ENCODE results near the gene LRRC75A. TPM values are rescaled to one million over a fixed set of nuclear protein-coding genes. Genes with fewer than 3 reads are reported as not detected.
"Not testable (repeated sequence)": the region's sequence is repeated elsewhere in the genome, so short reads cannot be mapped to it uniquely, and the experiment has no call there.

Gene LRRC75A
- total RNA-seq, 2 donors from 2014 or later = 2.3 to 3.0 TPM

GRCh38 chr17:16440901-16441629 lies 50.9 kb downstream of the LRRC75A start:
- intact Hi-C loops (cut with DNase I) = no loop called here
- no peak for DNase-seq (ENCODE audit: low spot score)

DNA sequence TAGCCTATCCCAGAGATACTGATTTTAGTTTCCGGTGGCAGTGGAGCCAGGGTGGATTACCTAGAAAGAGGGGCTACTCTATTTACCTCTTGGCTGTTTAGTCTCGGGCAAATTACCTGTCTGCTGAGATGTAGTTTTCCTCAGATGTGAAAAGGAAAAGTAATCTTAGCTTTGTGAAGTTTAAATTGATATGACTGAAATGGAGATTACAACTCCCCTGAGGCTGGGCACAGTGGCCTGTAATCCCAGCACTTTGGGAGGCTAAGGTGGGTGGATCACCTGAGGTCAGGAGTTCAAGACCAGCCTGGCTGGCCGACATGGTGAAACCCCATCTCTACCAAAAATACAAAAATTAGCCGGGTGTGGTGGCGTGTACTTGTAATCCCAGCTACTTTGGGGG lies 51.6 kb downstream of the LRRC75A start:
- intact Hi-C loops (cut with DNase I); DNase-seq (ENCODE audit: low spot score): not testable (repeated sequence)

- no peak for DNase-seq (ENCODE audit: low spot score)
- intact Hi-C loops (cut with DNase I) = loop anchor here in 1 of 2 donors (10.0 kb wide), 1 partner anchor 55 kb away; the partner anchor contains the start of gene UBB
Observed at GRCh38 chr17:16439811-16440351, 52.1 kb downstream of the LRRC75A start.

- intact Hi-C loops (cut with DNase I) = loop anchor here in 1 of 2 donors (10.0 kb wide), 1 partner anchor 55 kb away; the partner anchor contains the start of gene UBB
- peak; percentile 78 for DNase-seq (ENCODE audit: low spot score)
Observed at GRCh38 chr17:16439303-16439791, 52.6 kb downstream of the LRRC75A start.

GRCh38 chr17:16438557-16439302 lies 53.3 kb downstream of the LRRC75A start:
- DNase-seq (ENCODE audit: low spot score) = peak; percentile 98
- intact Hi-C loops (cut with DNase I) = loop anchor here in 1 of 2 donors (10.0 kb wide), 1 partner anchor 54 kb away; the partner anchor contains the start of gene UBB

GRCh38 chr17:16438173-16438556 lies 53.8 kb downstream of the LRRC75A start:
- DNase-seq (ENCODE audit: low spot score) = no peak
- intact Hi-C loops (cut with DNase I) = loop anchor here in 1 of 2 donors (10.0 kb wide), 1 partner anchor 53 kb away; the partner anchor contains the start of gene UBB

DNA sequence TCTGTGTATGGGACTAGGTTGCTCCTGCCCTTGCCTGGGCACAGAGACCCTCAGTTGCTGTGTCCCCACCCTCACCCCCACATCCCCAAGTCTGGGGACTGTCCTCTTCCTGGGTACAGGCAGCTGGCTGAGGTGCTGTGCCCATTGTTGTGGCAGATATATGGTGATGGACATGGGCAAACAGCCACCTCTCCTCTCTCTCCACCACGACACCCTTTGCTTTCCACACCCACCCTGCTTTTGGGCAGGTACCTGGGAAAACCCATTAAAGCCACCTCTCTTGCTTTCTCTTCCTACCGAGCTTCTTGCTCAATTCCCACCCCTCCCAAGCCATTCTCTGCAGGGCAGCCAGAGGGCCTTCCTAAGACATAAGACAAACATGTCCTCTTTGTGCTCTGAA lies 54.9 kb downstream of the LRRC75A start:
- DNase-seq (ENCODE audit: low spot score) = no peak
- intact Hi-C loops (cut with DNase I) = loop anchor here in 1 of 2 donors (10.0 kb wide), 1 partner anchor 52 kb away; the partner anchor contains the start of gene UBB

DNA sequence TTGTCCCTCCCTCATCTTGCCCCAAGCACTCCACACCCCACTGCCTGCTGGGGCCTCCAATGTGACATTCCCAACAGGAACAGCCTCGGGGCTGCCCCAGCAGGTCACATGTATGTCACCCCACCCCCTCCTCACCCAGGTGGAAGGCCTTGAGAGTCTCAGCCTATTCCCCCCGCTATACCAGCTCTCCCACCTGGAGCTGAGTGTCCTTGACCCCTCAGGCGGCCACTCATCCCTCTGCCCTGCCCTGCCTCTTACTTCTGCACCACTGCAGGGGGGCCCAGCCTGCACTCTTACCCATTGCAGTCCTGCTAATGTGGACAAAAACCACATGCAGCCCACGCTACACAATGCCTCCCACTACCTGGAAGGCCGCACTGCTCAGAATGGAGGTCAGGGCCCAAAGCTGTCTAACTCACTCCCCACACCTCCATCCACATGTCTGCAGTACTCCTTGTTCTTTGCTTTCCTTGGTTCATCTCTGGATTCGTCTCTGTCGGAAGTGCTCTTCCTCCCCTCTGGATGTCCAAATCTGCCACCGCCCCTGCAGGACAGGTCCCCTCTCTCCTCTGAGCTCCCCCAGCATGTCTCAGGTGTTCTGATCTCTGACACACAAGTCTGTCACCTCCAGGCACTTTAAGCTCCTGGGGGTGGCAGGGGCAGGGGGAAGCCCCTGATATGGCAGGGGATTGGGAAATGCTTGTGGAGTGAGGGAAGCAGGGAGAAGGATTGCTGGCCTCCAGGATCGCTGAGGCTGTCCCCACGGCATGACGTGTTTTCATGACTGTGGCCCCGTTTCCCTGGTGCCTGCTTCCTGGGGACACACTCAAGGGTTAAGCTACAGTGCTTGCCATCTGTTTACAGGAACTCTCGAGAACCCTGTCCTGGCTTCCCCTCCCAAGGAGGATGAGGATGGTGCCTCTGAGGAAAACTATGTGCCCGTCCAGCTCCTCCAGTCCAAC lies 55.8 kb downstream of the LRRC75A start:
- intact Hi-C loops (cut with DNase I) = loop anchor here in 1 of 2 donors (10.0 kb wide), 1 partner anchor 51 kb away; the partner anchor contains the start of gene UBB
- no peak for DNase-seq (ENCODE audit: low spot score)

DNA sequence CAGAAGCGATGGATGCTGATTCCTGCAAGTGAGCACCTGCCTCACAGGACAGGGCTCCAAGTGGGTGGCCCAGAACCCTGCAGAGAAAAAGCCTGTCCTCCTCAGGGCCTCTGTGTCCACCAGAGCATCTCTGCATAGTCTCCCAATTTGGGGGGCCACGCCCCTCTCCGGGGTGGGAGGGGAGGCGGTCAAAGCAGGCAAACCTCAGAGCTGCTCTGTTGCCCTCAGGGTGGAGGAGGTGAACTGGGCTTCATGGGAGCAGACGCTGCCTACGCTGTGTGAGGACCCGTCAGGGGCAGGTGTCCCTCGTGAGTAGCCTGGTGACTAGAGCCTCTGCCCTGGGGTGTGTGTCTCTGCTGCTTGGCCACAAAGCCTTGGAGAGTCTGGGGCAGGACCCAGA lies 57.3 kb downstream of the LRRC75A start:
- intact Hi-C loops (cut with DNase I) = loop anchor here in 1 of 2 donors (10.0 kb wide), 1 partner anchor 50 kb away; the partner anchor contains the start of gene UBB
- DNase-seq (ENCODE audit: low spot score) = no peak

DNA sequence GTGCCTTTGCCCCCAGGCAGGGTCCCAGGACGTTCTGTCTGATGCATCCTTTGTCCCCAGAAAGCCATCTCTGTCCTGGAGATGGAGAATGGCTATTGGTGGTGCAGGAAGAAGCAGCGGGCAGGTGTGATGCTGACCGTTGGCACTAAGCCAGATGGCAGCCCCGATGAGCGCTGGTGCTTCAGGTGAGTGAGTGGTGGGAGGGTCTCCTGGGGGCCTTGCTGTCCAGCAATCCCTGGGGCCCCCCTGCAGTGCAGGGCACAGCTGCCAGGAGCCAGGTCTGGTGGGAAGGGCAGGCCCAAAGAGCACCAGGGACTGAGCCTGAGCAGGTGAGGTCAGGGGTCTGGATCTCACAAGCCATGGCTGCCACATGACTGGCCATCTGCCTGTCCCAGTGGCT lies 58.5 kb downstream of the LRRC75A start:
- intact Hi-C loops (cut with DNase I) = loop anchor here in 1 of 2 donors (10.0 kb wide), 1 partner anchor 49 kb away; the partner anchor contains the start of gene UBB
- no peak for DNase-seq (ENCODE audit: low spot score)

GRCh38 chr17:16432017-16432416 lies 60.0 kb downstream of the LRRC75A start:
- intact Hi-C loops (cut with DNase I) = loop anchor here in 1 of 2 donors (10.0 kb wide), 1 partner anchor 47 kb away; the partner anchor contains the start of gene UBB
- no peak for DNase-seq (ENCODE audit: low spot score)

DNA sequence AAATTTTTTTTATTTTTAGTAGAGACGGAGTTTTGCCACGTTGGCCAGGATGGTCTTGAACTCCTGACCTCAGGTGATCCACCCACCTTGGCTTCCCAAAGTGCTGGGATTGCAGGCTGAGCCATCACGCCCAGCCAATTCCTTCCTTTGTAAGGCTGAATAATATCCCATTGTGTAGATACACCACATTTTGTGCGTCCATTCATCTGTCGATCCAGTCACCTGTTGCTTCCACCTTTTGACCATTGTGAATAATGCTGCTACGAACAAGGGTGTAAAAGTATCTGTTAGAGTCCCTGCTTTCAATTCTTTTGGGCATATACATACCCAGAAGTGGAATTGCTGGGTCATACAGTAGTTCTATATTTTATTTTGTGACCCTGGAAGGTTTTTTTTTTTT lies 61.3 kb downstream of the LRRC75A start:
- intact Hi-C loops (cut with DNase I) = loop anchor here in 1 of 2 donors (10.0 kb wide), 1 partner anchor 46 kb away; the partner anchor contains the start of gene UBB
- no peak for DNase-seq (ENCODE audit: low spot score)

- no peak for DNase-seq (ENCODE audit: low spot score)
- intact Hi-C loops (cut with DNase I) = no loop called here
Observed at GRCh38 chr17:16429083-16429482, 62.9 kb downstream of the LRRC75A start.

DNA sequence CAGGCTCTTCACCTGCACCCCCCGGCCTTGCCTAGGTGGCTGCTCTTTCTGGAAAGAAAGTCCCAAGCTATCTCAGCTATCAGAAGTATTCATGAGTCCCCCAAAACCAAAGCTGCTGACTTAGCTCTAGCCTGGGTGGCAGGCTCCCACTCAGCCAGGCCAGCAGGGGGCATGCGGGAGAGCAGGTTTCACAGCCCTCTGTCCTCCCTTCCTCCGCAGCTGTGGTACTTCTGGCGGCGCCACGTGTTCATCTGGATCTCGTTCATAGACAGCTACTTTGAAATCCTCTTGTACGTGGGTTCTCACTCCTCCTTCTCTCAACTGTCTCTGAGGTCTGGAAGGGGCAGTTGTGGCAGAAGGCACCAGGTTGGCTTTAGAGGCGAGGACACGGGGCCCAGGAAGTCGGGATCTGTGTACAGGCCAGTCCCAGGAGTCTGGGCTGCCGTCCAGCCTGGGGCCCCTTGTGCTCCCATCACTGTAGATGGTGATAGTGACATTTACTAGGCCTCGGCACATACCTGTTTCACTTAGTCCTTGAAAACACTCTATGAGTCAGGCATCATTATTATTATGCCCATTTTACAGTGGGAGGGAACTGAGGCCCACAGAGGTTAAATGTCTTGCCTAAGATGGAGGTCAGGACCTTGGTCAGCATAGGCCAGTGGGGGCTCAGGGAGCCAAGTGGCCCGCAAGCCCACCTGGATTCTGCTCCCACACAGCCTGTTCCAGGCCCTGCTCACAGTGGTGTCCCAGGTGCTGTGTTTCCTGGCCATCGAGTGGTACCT lies 63.7 kb downstream of the LRRC75A start:
- intact Hi-C loops (cut with DNase I) = no loop called here
- DNase-seq (ENCODE audit: low spot score) = no peak

GRCh38 chr17:16427020-16427419 lies 65.0 kb downstream of the LRRC75A start:
- DNase-seq (ENCODE audit: low spot score) = no peak
- intact Hi-C loops (cut with DNase I) = no loop called here

DNA sequence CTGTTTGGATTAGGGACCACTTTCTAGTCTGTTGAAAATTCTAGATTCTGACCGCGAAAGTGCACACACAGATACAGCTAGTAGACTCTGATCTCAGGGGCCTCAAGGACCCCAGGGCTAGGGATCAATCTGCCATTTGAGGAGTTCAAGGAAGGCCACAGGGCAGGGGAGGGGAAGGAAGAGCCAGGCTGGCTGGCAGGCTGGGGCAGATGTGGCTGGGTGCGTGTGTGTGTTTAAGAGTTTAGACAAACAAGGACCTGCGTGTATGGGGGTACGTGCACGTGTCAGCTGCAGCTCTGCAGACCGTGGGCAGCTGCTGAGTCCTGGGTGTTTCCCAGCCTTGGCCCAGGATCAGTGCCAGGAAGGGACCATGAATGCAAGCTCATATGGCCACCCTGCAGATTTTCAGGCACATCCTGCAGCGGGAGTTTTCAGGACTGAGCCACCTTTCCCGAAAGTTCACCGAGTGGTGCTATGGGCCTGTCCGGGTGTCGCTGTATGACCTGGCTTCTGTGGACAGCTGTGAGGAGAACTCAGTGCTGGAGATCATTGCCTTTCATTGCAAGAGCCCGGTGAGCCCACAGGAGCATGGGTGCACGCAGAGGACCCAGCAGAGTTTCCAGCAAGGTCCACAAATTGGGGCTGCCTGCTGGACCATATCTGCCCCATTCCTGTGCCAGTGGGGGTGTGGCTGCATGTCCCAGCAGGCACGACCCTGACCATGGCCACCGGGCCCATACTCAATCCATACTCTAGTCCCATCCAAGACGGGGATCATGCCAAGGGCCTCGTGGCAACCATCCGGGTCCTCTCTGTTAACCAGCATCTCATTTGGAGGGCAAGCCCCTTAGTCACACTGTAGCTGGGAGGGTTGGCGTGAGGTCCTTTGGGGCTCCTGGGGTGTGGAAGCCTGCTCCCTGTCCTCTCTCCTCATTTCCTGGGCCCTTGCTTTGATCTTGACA lies 66.0 kb downstream of the LRRC75A start:
- intact Hi-C loops (cut with DNase I) = no loop called here
- no peak for DNase-seq (ENCODE audit: low spot score)

All from posterior vena cava (tissue), 2 donors.